Fibroblast of skin of right quadriceps (primary cell): ENCODE data around the gene LYRM4.

Experiments
- DNase-seq: peaks from one replicate; pipeline ENCODE4 v3.0.0-alpha.2; 2013

Gene LYRM4

DNA sequence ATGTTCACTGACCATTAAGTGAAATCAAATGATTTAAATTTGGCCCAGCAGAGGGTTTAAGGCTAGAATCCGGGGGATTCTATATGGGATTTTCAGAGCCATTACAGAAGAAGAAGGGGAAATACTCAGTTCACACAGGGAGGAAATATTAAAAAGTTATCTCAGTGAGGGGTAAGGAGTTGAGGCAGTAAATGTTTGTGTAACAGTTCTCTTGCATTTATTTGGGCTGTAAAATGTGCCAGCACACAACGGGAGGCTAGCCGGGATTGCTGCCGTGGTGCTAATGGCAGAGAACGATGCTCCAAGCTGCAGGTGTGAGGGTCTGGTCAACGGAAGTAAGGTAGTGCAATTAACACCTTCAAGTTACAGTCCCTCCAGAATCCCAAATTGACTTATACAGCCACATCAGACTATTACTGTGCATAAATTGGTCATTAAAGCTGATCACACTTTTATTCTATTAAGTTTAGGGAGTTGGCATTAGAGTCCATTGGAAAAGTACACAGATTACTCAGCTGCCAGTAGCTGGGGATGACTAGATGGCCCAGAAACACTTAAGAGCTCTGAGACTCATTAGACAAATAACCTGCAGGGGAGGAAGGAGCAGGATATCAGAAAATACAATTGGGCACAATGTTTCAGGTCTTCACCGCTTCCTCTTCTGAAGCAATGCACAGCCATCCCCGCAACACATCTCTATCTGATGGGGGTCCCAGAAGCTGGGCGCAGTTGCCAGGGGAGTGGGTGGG, 144.3 kb downstream of the LYRM4 start:
- no peak for DNase-seq

GRCh38 chr6:5115168-5115567, 145.6 kb downstream of the LYRM4 start:
- DNase-seq = peak; percentile 12

GRCh38 chr6:5113096-5113495, 147.7 kb downstream of the LYRM4 start:
- DNase-seq = no peak

DNA sequence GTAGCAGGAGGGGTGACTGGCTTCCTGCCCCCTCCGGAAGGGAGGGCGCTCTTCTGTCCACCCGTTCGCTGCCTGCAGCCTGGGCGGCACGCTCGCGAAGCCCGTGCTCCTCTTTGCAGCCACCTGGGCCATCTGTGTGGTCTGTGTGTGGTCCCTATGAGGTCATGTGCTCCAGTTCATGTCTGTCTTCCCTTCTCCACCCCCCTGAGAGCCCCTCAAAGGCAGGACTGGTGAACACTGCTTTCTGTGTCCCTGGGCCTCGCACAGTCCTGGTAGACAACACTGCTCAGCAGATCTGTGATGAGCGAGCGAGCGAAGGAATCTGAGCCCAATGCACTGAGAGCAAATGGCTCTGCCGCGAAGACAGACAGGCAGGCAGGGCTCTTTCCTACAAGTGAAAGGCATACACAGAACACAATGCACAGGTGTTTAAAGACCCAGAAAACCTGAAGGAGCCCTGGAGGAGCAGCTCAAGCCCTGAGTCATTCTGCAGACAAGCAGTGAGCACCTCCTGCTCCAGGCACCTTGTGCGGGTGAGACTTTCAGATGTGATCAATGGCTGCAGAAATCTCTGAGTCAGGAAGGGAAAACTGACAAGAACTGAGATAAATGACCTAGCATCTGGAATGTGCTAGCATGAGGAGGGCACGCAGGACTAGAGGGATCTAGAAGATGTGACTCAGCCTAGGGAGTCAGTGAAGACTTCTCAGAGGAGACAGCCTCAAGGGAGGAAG, 148.5 kb downstream of the LYRM4 start:
- DNase-seq = peak; percentile 85

- no peak for DNase-seq
These were observed 149.1 kb downstream of the LYRM4 start for GRCh38 chr6:5111626-5112025.

GRCh38 chr6:5110246-5110645, 150.5 kb downstream of the LYRM4 start:
- no peak for DNase-seq

- DNase-seq = no peak
These were observed 151.3 kb downstream of the LYRM4 start for GRCh38 chr6:5109436-5109835.

DNA sequence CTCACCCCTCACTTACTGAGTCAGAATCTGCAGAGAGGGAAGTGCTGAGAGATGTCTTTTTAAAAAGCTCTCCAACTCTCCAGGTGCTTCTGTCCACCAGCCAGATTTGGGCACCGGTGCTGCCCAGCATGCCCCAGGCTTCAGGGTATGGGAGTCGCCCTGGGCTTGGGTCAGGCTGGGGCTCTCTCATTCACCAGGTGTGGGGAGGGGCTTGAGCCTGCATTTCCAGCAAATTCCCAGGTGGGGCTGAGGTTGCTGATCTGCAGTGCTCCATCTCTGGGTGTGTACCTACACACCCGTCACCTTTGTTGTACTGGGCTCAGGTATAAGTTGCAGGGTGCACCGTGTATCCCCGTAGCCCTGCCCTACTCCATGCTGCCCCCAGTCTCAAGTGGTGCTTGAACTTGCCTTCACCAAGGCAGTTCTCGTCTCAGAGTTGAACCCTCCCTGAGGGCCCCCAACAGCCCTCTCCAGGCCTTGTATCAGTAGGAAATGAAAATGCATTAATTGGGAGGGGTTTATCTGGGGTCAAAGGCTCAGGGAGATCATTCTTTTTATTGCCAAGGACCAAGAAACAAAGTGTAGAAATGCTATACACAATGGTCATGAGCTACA, 152.1 kb downstream of the LYRM4 start:
- no peak for DNase-seq

- no peak for DNase-seq
These were observed 152.7 kb downstream of the LYRM4 start for GRCh38 chr6:5108068-5108467.

DNA sequence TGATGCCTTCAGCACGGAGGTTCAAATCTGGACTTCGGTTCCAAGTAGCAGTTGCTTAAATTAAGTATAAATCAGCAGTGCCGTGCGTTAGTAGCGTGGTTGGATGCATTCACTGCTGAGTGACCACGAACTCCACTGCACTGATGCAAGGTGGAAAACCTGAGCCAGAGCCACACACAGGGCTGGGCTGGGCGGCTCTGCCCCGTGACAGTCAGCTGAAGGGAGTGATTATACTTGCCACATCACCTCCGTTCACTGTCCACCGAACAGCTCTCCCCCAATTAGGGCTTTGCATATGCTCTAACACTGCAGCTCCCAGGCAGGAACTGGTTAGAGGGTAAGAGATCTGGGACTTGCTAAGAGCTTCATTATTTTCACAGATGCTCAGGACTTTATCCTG, 153.4 kb downstream of the LYRM4 start:
- DNase-seq = no peak

DNA sequence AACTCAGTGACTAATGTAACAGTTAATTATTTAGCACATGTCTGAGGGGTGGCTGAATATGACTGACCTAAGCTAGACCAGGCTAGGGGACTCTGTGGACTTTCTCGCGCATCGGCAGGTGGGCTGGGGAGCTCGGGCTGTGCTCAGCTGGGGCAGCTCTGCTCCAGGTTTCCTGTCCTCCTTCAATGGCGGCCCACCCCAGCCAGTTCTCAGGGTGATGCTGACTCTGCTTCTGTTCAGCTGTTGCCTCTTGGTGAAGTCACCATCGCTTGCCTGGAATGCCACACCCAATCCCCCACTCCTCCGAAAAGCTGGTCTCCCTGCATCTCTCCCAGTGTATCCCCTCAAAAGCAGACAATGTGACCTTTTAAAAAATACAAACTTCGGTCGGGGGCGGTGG, 155.6 kb downstream of the LYRM4 start:
- DNase-seq = no peak

DNA sequence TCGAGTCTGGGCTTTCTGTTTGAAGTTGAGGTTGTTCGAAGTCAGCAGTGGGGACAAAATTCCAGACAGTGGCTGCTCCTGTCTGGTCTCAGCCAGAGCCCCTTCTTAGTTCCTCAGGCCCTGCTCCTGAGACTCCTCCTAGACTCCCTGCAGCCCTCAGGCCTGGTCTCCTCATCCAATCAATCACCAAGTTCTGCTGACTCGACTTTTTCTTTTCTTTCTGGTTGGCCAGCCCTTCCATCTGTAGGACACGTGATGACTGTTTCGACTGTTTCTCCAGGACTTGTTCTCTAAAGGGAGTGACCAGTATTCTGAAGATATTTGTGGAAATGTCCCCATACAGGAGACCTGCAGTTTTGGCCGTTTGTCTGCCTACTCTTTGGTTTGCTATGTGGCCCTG, 156.1 kb downstream of the LYRM4 start:
- DNase-seq = no peak

GRCh38 chr6:5103250-5103649, 157.5 kb downstream of the LYRM4 start:
- no peak for DNase-seq

DNA sequence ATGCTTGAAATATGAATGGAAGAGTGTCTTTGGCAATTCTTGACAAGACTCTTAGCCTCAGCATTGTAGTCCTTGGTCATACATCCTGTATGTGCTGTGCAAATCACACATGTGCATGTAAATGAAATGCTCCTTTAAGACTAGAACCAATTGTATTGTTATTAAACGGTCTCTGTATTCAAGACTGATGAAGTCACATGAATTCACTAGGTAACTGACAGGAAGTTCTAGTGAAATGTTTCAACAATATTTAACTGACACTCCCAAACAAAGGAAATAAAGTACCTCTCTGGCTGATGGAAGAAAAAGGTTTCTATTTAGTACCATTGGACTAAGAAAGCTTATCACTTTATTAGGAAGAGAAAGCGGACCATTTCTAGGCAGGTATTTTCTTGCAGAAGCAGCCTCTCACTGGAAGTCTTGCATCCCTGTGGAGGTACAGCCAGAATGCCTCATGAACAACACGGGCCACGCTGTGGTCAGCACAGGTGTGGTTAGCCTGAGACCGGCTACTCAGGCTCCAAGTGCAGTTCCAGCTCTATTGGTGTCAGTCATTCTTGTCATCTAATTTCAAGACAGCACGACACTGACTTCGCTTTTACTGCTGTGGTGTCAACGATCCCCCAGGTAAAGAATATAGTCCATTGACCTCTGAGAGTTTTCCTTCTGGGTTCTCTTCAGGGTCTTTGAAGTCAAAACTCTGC, 158.3 kb downstream of the LYRM4 start:
- DNase-seq = no peak

DNA sequence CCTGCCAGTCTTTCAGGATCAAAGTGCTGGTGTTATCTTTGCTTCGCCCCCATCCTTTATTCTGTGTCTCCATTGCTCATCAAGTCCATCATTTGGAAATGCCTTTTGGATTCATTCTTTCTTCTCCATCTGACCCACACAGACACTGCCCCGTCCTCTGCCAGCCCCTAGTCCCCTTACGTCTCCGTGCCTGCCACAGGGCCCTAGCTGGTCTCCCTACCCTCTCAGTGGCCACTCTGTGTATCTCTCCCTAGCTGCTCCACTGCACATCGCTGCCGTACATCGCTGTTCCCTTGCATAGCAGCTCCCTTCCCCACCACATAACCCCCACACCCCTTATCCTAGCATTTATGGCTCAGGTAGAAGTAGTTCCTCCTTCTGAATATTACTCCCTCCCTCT, 159.9 kb downstream of the LYRM4 start:
- DNase-seq = no peak

- DNase-seq = no peak
These were observed 161.2 kb downstream of the LYRM4 start for GRCh38 chr6:5099537-5099936.

GRCh38 chr6:5098501-5099270, 162.1 kb downstream of the LYRM4 start:
- no peak for DNase-seq

GRCh38 chr6:5096482-5096881, 164.3 kb downstream of the LYRM4 start:
- no peak for DNase-seq

- peak; percentile 14 for DNase-seq
These were observed 165.5 kb downstream of the LYRM4 start for GRCh38 chr6:5095236-5095635.

DNA sequence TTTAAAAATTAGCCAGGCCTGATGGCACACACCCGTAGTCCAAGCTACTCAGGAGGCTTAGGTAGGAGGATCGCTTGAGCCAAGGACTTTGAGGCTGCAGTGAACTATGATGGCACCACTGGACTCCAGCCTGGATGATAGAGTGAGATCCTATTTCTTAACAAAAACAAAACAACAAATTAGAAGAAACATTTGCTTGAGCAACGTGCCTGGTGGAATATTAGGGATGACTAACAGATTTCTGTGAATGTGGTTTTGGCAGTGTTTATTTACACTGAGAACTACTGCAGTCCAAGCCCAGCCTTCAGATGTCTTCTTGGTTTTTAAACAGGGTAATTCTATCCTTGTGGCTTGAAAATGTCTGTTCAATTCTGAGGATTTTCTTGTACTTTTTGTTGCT, 166.4 kb downstream of the LYRM4 start:
- peak; percentile 90 for DNase-seq

- DNase-seq = no peak
These were observed 167.3 kb downstream of the LYRM4 start for GRCh38 chr6:5093231-5094015.
